Measurements from ENCODE around the gene SLC39A8. TPM values are rescaled to one million over a fixed set of nuclear protein-coding genes. Genes with fewer than 3 reads are reported as not detected.
"Not testable (repeated sequence)": the region's sequence is repeated elsewhere in the genome, so short reads cannot be mapped to it uniquely, and the experiment has no call there.

SLC39A8 gene
- total RNA-seq, 4 donors from 2014 or later, result 15.0 to 24.1 (median 20.2) TPM

DNA sequence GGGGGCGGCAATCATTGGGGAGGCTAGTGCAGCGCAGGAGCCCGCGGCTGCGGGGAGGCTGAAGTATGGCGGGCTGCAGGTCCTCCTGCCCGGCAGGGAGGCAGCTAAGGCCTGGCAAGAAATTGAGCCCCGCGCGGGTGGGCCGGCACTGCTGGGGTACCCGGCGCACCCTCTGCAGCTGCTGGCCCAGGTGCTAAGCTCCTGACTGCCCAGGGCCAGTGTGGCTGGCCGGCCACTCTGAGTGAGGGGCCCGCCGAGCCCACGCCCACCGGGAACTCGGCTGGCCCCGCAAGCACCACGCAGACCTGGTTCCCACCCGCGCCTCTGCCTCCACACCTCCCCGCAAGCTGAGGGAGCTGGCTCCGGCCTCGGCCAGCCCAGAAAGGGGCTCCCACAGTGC, 94.9 kb downstream of the SLC39A8 start:
- TF ChIP-seq EP300 (IDR thresholded peaks at IDR 0.05), result no peak
- no peak for TF ChIP-seq POLR2A (IDR thresholded peaks at IDR 0.05)
- TF ChIP-seq POLR2AphosphoS5 (IDR thresholded peaks at IDR 0.05), result no peak
- TF ChIP-seq, protein P1, sequence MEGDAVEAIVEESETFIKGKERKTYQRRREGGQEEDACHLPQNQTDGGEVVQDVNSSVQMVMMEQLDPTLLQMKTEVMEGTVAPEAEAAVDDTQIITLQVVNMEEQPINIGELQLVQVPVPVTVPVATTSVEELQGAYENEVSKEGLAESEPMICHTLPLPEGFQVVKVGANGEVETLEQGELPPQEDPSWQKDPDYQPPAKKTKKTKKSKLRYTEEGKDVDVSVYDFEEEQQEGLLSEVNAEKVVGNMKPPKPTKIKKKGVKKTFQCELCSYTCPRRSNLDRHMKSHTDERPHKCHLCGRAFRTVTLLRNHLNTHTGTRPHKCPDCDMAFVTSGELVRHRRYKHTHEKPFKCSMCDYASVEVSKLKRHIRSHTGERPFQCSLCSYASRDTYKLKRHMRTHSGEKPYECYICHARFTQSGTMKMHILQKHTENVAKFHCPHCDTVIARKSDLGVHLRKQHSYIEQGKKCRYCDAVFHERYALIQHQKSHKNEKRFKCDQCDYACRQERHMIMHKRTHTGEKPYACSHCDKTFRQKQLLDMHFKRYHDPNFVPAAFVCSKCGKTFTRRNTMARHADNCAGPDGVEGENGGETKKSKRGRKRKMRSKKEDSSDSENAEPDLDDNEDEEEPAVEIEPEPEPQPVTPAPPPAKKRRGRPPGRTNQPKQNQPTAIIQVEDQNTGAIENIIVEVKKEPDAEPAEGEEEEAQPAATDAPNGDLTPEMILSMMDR (IDR thresholded peaks at IDR 0.05), result no peak

DNA sequence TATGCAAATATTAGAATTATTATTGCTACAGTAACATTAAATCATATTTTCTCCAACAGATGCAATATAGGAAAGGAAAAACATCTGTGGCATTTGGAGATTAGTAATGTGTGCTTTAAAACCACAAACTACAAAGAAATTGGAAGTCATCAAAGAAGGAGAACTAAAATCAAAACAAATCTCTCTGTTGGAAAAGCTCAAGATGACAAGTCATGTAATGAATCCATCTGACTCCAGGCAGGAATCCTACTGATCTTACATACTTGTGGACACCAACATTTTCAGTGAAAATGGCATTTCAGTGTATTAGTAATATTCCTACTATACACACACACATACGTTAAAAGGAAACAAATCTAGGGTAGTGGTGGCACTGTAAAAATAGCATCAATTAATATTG, 98.2 kb downstream of the SLC39A8 start:
- Histone ChIP-seq H3K9me3 (no peaks in the 10 kb centered on the region), H3K4me1 (no peaks in the 10 kb centered on the region), H3K27me3 (no peaks in the 10 kb centered on the region), H3K36me3 (no peaks in the 10 kb centered on the region), H3K27ac (no peak overlapping the region), H3K4me3 (no peak overlapping the region)
- DNase-seq (ENCODE audit: low spot score in 2 of 2), result no peak
- TF ChIP-seq, protein P1 (IDR thresholded peaks at IDR 0.05), result no peak
- TF ChIP-seq POLR2AphosphoS5 (IDR thresholded peaks at IDR 0.05), result no peak
- no peak for TF ChIP-seq POLR2A (IDR thresholded peaks at IDR 0.05)
- no peak for TF ChIP-seq EP300 (IDR thresholded peaks at IDR 0.05)
- 64% methylated on average over 1 of the region's 1 CpG for WGBS

More for the DNA sequence above, 94.9 kb downstream of the SLC39A8 start:
- Histone ChIP-seq H3K36me3 (no peaks in the 10 kb centered on the region), H3K4me3 (no peak overlapping the region), H3K27me3 (no peaks in the 10 kb centered on the region), H3K4me1 (no peaks in the 10 kb centered on the region), H3K9me3 (no peaks in the 10 kb centered on the region), H3K27ac (no peak overlapping the region)
- WGBS, result 91% methylated on average over 8 of the region's 26 CpGs
- DNase-seq (ENCODE audit: low spot score in 2 of 2), result no peak

DNA sequence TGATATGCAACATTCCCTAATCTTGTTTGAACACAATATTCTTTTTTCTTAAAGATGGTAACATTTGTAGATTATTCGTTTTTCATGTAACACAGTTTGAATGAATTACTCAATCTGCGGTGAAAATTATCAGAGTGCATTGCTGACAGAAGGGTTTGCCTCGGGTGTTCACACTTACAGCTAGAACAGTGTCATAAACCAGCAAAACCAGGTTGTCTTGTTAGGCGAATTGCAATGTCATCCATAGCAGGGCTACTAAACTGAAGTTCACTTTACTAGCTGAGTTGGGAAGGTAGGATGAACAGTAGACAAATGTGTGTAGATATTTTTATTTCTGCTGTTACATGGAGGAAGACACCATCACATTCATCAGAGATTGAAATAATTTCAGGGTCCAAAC, 98.9 kb downstream of the SLC39A8 start:
- H3K36me3 ChIP-seq, result no peaks in the 10 kb centered on the region
- no peaks in the 10 kb centered on the region for H3K27me3 ChIP-seq
- 50% methylated on average over 4 of the region's 4 CpGs for WGBS
- H3K4me3 ChIP-seq, result no peak overlapping the region
- TF ChIP-seq, protein P1 (IDR thresholded peaks at IDR 0.05), result no peak
- no peak for TF ChIP-seq POLR2AphosphoS5 (IDR thresholded peaks at IDR 0.05)
- TF ChIP-seq POLR2A (IDR thresholded peaks at IDR 0.05), result no peak
- TF ChIP-seq EP300 (IDR thresholded peaks at IDR 0.05), result no peak
- H3K27ac ChIP-seq, result no peak overlapping the region
- DNase-seq (ENCODE audit: low spot score in 2 of 2), result no peak
- H3K9me3 ChIP-seq, result no peaks in the 10 kb centered on the region
- no peaks in the 10 kb centered on the region for H3K4me1 ChIP-seq

DNA sequence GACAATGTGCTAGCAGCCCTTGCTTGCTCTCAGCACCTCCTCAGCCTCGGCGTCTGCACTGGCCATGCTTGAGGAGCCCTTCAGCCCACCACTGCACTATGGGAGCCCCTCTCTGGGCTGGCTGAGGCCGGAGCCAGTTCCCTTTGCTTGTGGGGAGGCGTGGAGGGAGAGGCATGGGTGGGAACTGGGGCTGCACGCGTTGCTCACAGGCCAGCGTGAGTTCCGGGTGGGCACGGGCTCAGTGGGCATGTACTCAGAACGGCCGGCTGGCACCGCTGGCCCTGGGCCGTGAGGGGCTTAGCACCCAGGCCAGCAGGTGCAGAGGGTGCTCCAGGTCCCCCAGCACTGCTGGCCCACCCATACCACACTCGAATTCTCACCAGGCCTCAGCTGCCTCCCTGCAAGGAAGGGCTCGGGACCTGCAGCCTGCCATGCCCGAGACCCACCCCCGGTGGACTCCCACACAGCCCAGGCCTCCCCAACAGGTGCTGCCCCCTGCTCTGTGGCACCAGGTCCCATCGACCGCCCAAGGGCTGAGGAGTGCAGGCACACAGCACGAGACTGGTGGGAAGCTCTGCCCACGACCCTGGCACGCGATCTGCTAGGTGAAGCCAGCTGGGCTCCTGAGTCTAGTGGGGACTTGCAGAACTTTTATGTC, 100.3 kb downstream of the SLC39A8 start:
- Histone ChIP-seq H3K9me3 (no peaks in the 10 kb centered on the region), H3K27ac (no peak overlapping the region), H3K27me3 (no peaks in the 10 kb centered on the region), H3K4me3 (no peak overlapping the region), H3K4me1 (no peaks in the 10 kb centered on the region), H3K36me3 (no peaks in the 10 kb centered on the region)
- WGBS, result 88% methylated on average over 8 of the region's 23 CpGs
- no peak for DNase-seq (ENCODE audit: low spot score in 2 of 2)
- TF ChIP-seq POLR2A (IDR thresholded peaks at IDR 0.05) (no peak), EP300 (IDR thresholded peaks at IDR 0.05) (no peak), POLR2AphosphoS5 (IDR thresholded peaks at IDR 0.05) (no peak)
- TF ChIP-seq, protein P1 (IDR thresholded peaks at IDR 0.05), result no peak

DNA sequence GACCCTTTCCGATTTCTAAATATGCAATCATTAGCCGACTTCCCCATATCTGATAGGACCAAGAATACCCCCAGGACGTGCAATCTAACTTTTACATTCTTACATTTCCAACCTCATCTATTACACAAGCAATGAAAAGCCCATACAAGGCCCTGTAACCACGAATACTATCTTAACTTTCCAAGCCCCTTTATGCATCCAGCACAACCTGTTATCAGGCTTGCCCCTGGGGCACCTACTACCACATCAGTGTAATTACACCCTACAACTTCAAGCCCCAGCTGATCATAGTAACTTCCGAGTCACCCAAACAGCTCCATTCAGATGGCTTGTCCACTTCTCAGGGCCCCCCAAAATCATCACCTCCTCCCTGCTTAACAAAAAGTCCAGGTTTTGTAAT, 102.0 kb downstream of the SLC39A8 start:
- not testable (repeated sequence) for H3K36me3 ChIP-seq; H3K4me3 ChIP-seq; DNase-seq (ENCODE audit: low spot score in 2 of 2); H3K9me3 ChIP-seq; H3K27ac ChIP-seq; H3K4me1 ChIP-seq; H3K27me3 ChIP-seq
- WGBS, result 69% methylated on average over 5 of the region's 5 CpGs

Measured in suprapubic skin (tissue), 4 donors.